ENCODE results near the gene SAP30BP. TPM values are rescaled to one million over a fixed set of nuclear protein-coding genes. Genes with fewer than 3 reads are reported as not detected.

The SAP30BP gene
- total RNA-seq, 1 experiment from 2014 or later = 89.7 TPM

DNA sequence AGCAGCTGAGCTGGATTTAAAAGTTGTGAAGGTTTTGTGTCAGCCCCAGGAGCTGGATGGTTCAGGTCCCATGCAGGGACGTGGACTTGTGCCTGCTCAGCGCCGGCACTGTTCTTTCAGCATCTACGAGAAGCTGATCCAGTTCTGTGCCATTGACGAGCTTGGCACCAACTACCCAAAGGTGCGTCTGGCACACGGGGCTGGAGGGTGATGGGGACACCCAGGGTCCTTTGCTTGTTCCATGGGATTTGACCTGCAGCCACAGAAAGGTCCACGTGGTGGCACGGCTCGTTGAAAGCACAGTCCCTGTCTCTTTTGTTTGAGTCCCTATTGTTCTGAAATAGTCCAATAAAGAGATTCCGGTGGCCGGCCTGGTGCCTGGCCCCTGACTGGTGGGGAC, 36.1 kb downstream of the SAP30BP start:
- no peaks in the 10 kb centered on the region for H3K79me2 ChIP-seq (ENCODE audit: insufficient read depth, low read length)
- Mint-ChIP-seq H3K27ac (no peak overlapping the region), H3K4me3 (no peak overlapping the region), H3K27me3 (ENCODE audit: low read depth) (no peaks in the 10 kb centered on the region), H3K36me3 (ENCODE audit: insufficient read depth in 1 of 3, low read depth in 3 of 3) (peaks cover 31 to 88% (median 67%) of the 10 kb centered on the region in 3 experiments), H3K4me1 (no peaks in the 10 kb centered on the region), H3K9me3 (no peaks in the 10 kb centered on the region)
- no peak overlapping the region for H3K9ac ChIP-seq (ENCODE audit: extremely low read depth, insufficient read length, low read length)
- no peak overlapping the region for H3K56ac ChIP-seq (ENCODE audit: insufficient read length, low read depth, low read length)
- H4K8ac ChIP-seq (replicated peaks; ENCODE audit: insufficient read length, low read depth, low read length) = no peak overlapping the region
- TF ChIP-seq CTCF (conservative IDR thresholded peaks at IDR 0.05) = no peak
- no peak overlapping the region for H2AK5ac ChIP-seq (ENCODE audit: insufficient read length, low read length)
- H3K9me3 ChIP-seq (ENCODE audit: control insufficient read depth, low read depth, low read length) = no peaks in the 10 kb centered on the region
- no peak overlapping the region for H2BK15ac ChIP-seq (ENCODE audit: low read depth, low read length)
- no peaks in the 10 kb centered on the region for H3K79me1 ChIP-seq (ENCODE audit: insufficient read depth, low read depth, low read length, poor library complexity, severe bottlenecking)
- no peaks in the 10 kb centered on the region for H3K4me1 ChIP-seq (ENCODE audit: insufficient read depth, low read length)
- no peak overlapping the region for H2BK5ac ChIP-seq (ENCODE audit: insufficient read length, low read length)
- H3K27me3 ChIP-seq (ENCODE audit: insufficient read depth, low read length) = no peaks in the 10 kb centered on the region
- no peak overlapping the region for H3K23ac ChIP-seq (ENCODE audit: insufficient read length, low read depth, low read length)
- H4K91ac ChIP-seq (ENCODE audit: insufficient read length, low read depth, low read length) = no peak overlapping the region
- no peak overlapping the region for H3K27ac ChIP-seq (ENCODE audit: insufficient read length, low read depth, low read length)
- no CpG with 5 or more reads among the region's 12 CpGs for WGBS (ENCODE audit: extremely low coverage, insufficient read length, low lambda C conversion rate)
- no peak overlapping the region for H2BK12ac ChIP-seq (ENCODE audit: insufficient read length, low read depth, low read length)
- H2AFZ ChIP-seq (ENCODE audit: low read length) = no peak overlapping the region
- H3K18ac ChIP-seq (ENCODE audit: insufficient read length, low read depth, low read length) = no peak overlapping the region
- DNase-seq = no peak
- H3T11ph ChIP-seq (ENCODE audit: low read length) = no peak overlapping the region
- no peaks in the 10 kb centered on the region for H4K20me1 ChIP-seq (ENCODE audit: control insufficient read depth, insufficient read depth, insufficient read length)
- H2BK20ac ChIP-seq (ENCODE audit: low read depth, low read length, poor library complexity, severe bottlenecking) = no peak overlapping the region
- H4K5ac ChIP-seq (ENCODE audit: insufficient read length, low read depth, low read length) = no peak overlapping the region
- H3K4ac ChIP-seq (ENCODE audit: low read depth, low read length) = no peak overlapping the region
- no peak overlapping the region for H2BK120ac ChIP-seq (ENCODE audit: low read depth, low read length, poor library complexity, severe bottlenecking)
- no peak overlapping the region; the same call in 1 of the 2 replicates for H3K14ac ChIP-seq (ENCODE audit: insufficient read depth, low read length)
- H3K4me2 ChIP-seq (ENCODE audit: insufficient read depth, insufficient read length, low read length) = no peak overlapping the region
- H3K23me2 ChIP-seq (ENCODE audit: insufficient read length, low read depth, low read length, poor library complexity, severe bottlenecking) = no peaks in the 10 kb centered on the region

All from H9 (cell line).